Measurements from ENCODE around the gene VPS35. TPM values are rescaled to one million over a fixed set of nuclear protein-coding genes. Genes with fewer than 3 reads are reported as not detected.

VPS35 gene
- total RNA-seq, 6 donors from 2014 or later = 25.0 to 93.0 (median 63.5) TPM

GRCh38 chr16:46720619-46721018 is 31.6 kb upstream of the VPS35 start:
- no peak for TF ChIP-seq POLR2A (IDR thresholded peaks at IDR 0.05)
- TF ChIP-seq EP300 (IDR thresholded peaks at IDR 0.05) = no peak
- no peak for TF ChIP-seq CTCF (IDR thresholded peaks at IDR 0.05)
- TF ChIP-seq POLR2AphosphoS5 (IDR thresholded peaks at IDR 0.05) = no peak
- ATAC-seq (ENCODE audit: low FRiP score in 2 of 2) = no peak
- Histone ChIP-seq H3K4me3 (no peak overlapping the region), H3K27ac (no peak overlapping the region), H3K27me3 (no peaks in the 10 kb centered on the region), H3K9me3 (no peaks in the 10 kb centered on the region), H3K4me1 (no peaks in the 10 kb centered on the region), H3K36me3 (no peaks in the 10 kb centered on the region)
- no peak for DNase-seq
- 69 to 93% methylated on average over 2 of the region's 2 CpGs for WGBS, 2 donors

- Histone ChIP-seq H3K27me3 (no peaks in the 10 kb centered on the region), H3K9me3 (no peaks in the 10 kb centered on the region), H3K4me1 (no peaks in the 10 kb centered on the region), H3K27ac (no peak overlapping the region), H3K36me3 (no peaks in the 10 kb centered on the region), H3K4me3 (no peak overlapping the region)
- 91 to 98% methylated on average over 4 to 6 of the region's 6 CpGs for WGBS, 2 donors
- no peak for DNase-seq
- TF ChIP-seq CTCF (IDR thresholded peaks at IDR 0.05) (no peak), POLR2AphosphoS5 (IDR thresholded peaks at IDR 0.05) (no peak), EP300 (IDR thresholded peaks at IDR 0.05) (no peak), POLR2A (IDR thresholded peaks at IDR 0.05) (no peak)
- no peak for ATAC-seq (ENCODE audit: low FRiP score in 2 of 2)
Measured at GRCh38 chr16:46719528-46719927, 30.6 kb upstream of the VPS35 start.

GRCh38 chr16:46718214-46718613 is 29.2 kb upstream of the VPS35 start:
- no peak for TF ChIP-seq POLR2A (IDR thresholded peaks at IDR 0.05)
- TF ChIP-seq EP300 (IDR thresholded peaks at IDR 0.05) = no peak
- no peak for TF ChIP-seq CTCF (IDR thresholded peaks at IDR 0.05)
- TF ChIP-seq POLR2AphosphoS5 (IDR thresholded peaks at IDR 0.05) = no peak
- no peaks in the 10 kb centered on the region for H3K9me3 ChIP-seq
- H3K36me3 ChIP-seq = no peaks in the 10 kb centered on the region
- H3K4me1 ChIP-seq = no peaks in the 10 kb centered on the region
- DNase-seq (no peak), ATAC-seq (ENCODE audit: low FRiP score in 2 of 2) (no peak)
- H3K4me3 ChIP-seq = no peak overlapping the region
- no peak overlapping the region for H3K27ac ChIP-seq
- H3K27me3 ChIP-seq = no peaks in the 10 kb centered on the region
- 79 to 90% methylated on average over 8 of the region's 8 CpGs for WGBS, 2 donors

- DNase-seq (no peak), ATAC-seq (ENCODE audit: low FRiP score in 2 of 2) (no peak)
- no peaks in the 10 kb centered on the region for H3K27me3 ChIP-seq
- no peaks in the 10 kb centered on the region for H3K36me3 ChIP-seq
- H3K27ac ChIP-seq = no peak overlapping the region
- 82 to 83% methylated on average over 1 to 2 of the region's 2 CpGs for WGBS, 2 donors
- no peaks in the 10 kb centered on the region for H3K4me1 ChIP-seq
- TF ChIP-seq EP300 (IDR thresholded peaks at IDR 0.05) = no peak
- no peak for TF ChIP-seq POLR2A (IDR thresholded peaks at IDR 0.05)
- no peak for TF ChIP-seq POLR2AphosphoS5 (IDR thresholded peaks at IDR 0.05)
- no peak for TF ChIP-seq CTCF (IDR thresholded peaks at IDR 0.05)
- H3K4me3 ChIP-seq = no peak overlapping the region
- H3K9me3 ChIP-seq = no peaks in the 10 kb centered on the region
Measured at GRCh38 chr16:46717692-46718091, 28.7 kb upstream of the VPS35 start.

GRCh38 chr16:46715769-46716305 is 26.9 kb upstream of the VPS35 start:
- DNase-seq (no peak), ATAC-seq (ENCODE audit: low FRiP score in 2 of 2) (no peak)
- no peak overlapping the region for H3K4me3 ChIP-seq
- WGBS, 2 donors = 39 to 62% methylated on average over 4 to 6 of the region's 6 CpGs
- no peak overlapping the region for H3K27ac ChIP-seq
- no peaks in the 10 kb centered on the region for H3K27me3 ChIP-seq
- TF ChIP-seq POLR2A (IDR thresholded peaks at IDR 0.05) (no peak), CTCF (IDR thresholded peaks at IDR 0.05) (no peak), POLR2AphosphoS5 (IDR thresholded peaks at IDR 0.05) (no peak), EP300 (IDR thresholded peaks at IDR 0.05) (no peak)
- no peaks in the 10 kb centered on the region for H3K4me1 ChIP-seq
- H3K36me3 ChIP-seq = no peaks in the 10 kb centered on the region
- no peaks in the 10 kb centered on the region for H3K9me3 ChIP-seq

Measured in upper lobe of left lung (tissue), 6 donors.